Gastrocnemius medialis (tissue), 4 donors: ENCODE measurements around the gene PARD3.

Experiments
- POLR2A ChIP-seq, 2 donors: fragments of 450-650 bp; IDR thresholded peaks; one replicate each; pipeline ENCODE4 v1.6.1; 2017; ENCODE audit warnings: antibody characterized with exemption in 2 of 2, mild to moderate bottlenecking in 2 of 2, moderate library complexity in 2 of 2
- TF ChIP-seq, protein P1 (sequence below), 5 experiments: fragments of 450-650 bp in 3 of 5; fragments of 200-600 bp in 2 of 5; sonication (generic) in 2 of 5; IDR thresholded peaks in 4 of 5; conservative IDR thresholded peaks in 1 of 5; 1 replicate in 4 of 5; 2 replicates in 1 of 5; pipeline ENCODE4 v1.5.1; 2016 to 2019; ENCODE audit warnings: antibody characterized with exemption in 5 of 5, mild to moderate bottlenecking in 3 of 5, moderate library complexity in 3 of 5

DNA sequence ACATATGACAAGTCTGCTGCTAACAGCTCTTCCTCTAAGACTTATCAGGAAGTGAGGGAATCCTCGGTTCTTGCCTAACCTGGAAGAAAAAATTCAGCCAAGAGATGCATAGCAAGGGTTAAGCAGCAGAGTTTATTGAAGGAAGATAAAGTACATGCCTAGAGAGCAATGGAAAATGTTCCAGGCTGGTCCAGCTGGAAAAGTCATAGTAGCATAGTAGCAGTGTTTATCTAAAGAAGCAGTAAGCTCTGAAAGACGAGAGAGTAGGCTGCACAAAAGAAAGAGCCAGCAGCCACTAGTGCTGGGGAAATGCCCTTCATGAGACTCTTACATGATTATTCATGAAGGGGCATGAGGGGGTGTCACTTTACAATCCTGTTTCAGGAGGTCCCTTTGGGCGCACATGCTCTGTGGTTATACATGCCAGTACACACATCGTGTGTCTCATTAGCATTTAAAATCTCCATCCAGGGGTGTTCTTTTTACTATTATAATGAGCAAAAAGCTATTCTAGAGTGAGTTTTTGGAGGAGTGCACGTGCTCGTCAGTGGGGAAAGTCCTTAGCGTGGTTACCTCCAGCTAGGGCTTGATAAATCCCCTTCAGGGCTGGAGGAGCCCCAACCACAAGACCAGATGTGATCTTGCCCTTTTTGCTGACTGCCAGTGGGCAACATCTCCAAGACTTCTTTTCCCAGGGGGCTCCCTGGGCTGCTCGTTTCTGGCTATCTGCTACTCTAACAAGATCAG, 716.1 kb downstream of the PARD3 start:
- TF ChIP-seq, protein P1, sequence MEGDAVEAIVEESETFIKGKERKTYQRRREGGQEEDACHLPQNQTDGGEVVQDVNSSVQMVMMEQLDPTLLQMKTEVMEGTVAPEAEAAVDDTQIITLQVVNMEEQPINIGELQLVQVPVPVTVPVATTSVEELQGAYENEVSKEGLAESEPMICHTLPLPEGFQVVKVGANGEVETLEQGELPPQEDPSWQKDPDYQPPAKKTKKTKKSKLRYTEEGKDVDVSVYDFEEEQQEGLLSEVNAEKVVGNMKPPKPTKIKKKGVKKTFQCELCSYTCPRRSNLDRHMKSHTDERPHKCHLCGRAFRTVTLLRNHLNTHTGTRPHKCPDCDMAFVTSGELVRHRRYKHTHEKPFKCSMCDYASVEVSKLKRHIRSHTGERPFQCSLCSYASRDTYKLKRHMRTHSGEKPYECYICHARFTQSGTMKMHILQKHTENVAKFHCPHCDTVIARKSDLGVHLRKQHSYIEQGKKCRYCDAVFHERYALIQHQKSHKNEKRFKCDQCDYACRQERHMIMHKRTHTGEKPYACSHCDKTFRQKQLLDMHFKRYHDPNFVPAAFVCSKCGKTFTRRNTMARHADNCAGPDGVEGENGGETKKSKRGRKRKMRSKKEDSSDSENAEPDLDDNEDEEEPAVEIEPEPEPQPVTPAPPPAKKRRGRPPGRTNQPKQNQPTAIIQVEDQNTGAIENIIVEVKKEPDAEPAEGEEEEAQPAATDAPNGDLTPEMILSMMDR (IDR thresholded peaks at IDR 0.05 in 4 of 5, conservative IDR thresholded peaks at IDR 0.05 in 1 of 5): no peak
- TF ChIP-seq POLR2A (IDR thresholded peaks at IDR 0.05): no peak
